ENCODE data around the gene SMAP1. TPM values are rescaled to one million over a fixed set of nuclear protein-coding genes. Genes with fewer than 3 reads are reported as not detected.
A peak's percentile ranks its signal among the peaks of the same experiment; 100 is the strongest.

SMAP1 gene
- total RNA-seq, 6 experiments from 2014 or later: 9.1 to 16.1 (median 12.2) TPM

GRCh38 chr6:70627500-70628254 is 40.0 kb upstream of the SMAP1 start:
- DNase-seq (no peak), ATAC-seq (peak in 1 of 4 donors; percentile 36)
- no peaks in the 10 kb centered on the region for H3K36me3 ChIP-seq
- intact Hi-C loops (cut with DNase I): no loop called here
- H3K4me1 ChIP-seq: no peaks in the 10 kb centered on the region
- H3K4me3 ChIP-seq: no peak overlapping the region
- H3K27ac ChIP-seq: no peak overlapping the region
- TF ChIP-seq POLR2A (IDR thresholded peaks at IDR 0.05): no peak
- TF ChIP-seq CTCF (IDR thresholded peaks at IDR 0.05): no peak
- no peaks in the 10 kb centered on the region for H3K9me3 ChIP-seq
- WGBS (ENCODE audit: insufficient coverage, low coverage, low lambda C conversion rate, missing lambda C conversion rate): 80% methylated on average over 2 of the region's 36 CpGs
- H3K27me3 ChIP-seq: no peaks in the 10 kb centered on the region

- Histone ChIP-seq H3K4me1 (no peaks in the 10 kb centered on the region), H3K27ac (no peak overlapping the region), H3K9me3 (no peaks in the 10 kb centered on the region), H3K4me3 (no peak overlapping the region), H3K36me3 (no peaks in the 10 kb centered on the region), H3K27me3 (no peaks in the 10 kb centered on the region)
- TF ChIP-seq POLR2A (IDR thresholded peaks at IDR 0.05) (no peak), CTCF (IDR thresholded peaks at IDR 0.05) (no peak)
- no peak for DNase-seq
- intact Hi-C loops (cut with DNase I): no loop called here
- ATAC-seq: no peak
- WGBS (ENCODE audit: insufficient coverage, low coverage, low lambda C conversion rate, missing lambda C conversion rate): 50% methylated on average over 1 of the region's 1 CpG
Observed at GRCh38 chr6:70629929-70630328, 37.8 kb upstream of the SMAP1 start.

GRCh38 chr6:70633870-70634269 is 33.8 kb upstream of the SMAP1 start:
- 19% methylated on average over 2 of the region's 2 CpGs for WGBS (ENCODE audit: insufficient coverage, low coverage, low lambda C conversion rate, missing lambda C conversion rate)
- H3K27me3 ChIP-seq: no peaks in the 10 kb centered on the region
- no peak overlapping the region for H3K4me3 ChIP-seq
- no peaks in the 10 kb centered on the region for H3K9me3 ChIP-seq
- TF ChIP-seq CTCF (IDR thresholded peaks at IDR 0.05): no peak
- no peak for TF ChIP-seq POLR2A (IDR thresholded peaks at IDR 0.05)
- intact Hi-C loops (cut with DNase I): no loop called here
- no peak overlapping the region for H3K27ac ChIP-seq
- no peaks in the 10 kb centered on the region for H3K36me3 ChIP-seq
- no peaks in the 10 kb centered on the region for H3K4me1 ChIP-seq
- ATAC-seq (no peak), DNase-seq (no peak)

- 95% methylated on average over 4 of the region's 8 CpGs for WGBS (ENCODE audit: insufficient coverage, low coverage, low lambda C conversion rate, missing lambda C conversion rate)
- Histone ChIP-seq H3K4me3 (no peak overlapping the region), H3K27ac (no peak overlapping the region), H3K36me3 (no peaks in the 10 kb centered on the region), H3K4me1 (no peaks in the 10 kb centered on the region), H3K9me3 (no peaks in the 10 kb centered on the region), H3K27me3 (no peaks in the 10 kb centered on the region)
- ATAC-seq (no peak), DNase-seq (no peak)
- intact Hi-C loops (cut with DNase I): no loop called here
- TF ChIP-seq POLR2A (IDR thresholded peaks at IDR 0.05) (no peak), CTCF (IDR thresholded peaks at IDR 0.05) (no peak)
Observed at GRCh38 chr6:70636596-70636995, 31.1 kb upstream of the SMAP1 start.

All from right lobe of liver (tissue), 6 donors.